GM12873 (cell line): ENCODE measurements around the gene ZRANB3.

Source experiments
- TF ChIP-seq, protein P1 (sequence below): IDR thresholded peaks from 2 replicates; pipeline ENCODE4 v1.5.1; 2012; ENCODE audit warnings: low read depth, mild to moderate bottlenecking, moderate library complexity, low read length, control low read depth; ENCODE audit not compliant: insufficient read depth; ENCODE audit errors: missing control alignments

Gene ZRANB3

DNA sequence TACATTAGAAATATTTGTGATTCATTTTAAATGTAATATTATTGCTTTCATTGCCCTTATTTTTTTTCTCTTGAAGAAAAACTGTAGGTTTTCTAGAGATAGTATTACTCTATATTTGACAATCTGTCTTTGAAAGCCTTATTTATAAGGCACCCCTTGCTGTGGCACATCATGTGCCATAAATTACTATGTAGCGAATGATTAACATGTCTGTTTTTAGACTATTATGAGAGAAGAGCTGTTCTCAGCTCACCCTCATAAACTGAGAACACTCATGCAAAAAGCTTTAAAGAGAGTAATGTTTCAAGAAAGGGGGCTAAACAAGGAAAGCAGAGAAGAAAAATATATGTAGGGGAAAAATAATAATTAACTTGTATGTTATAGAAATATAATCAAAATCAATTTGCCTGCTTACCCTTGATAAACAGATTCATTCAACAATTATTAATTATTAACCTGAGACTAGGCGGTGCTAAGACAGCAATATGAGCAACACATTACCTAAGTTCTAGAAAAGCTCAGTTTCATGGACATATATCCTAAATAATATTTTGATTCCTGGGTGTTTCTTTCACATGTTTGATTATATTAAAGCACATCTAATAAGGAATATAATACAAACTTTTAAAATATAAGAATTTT is 409.9 kb downstream of the ZRANB3 start:
- TF ChIP-seq, protein P1, sequence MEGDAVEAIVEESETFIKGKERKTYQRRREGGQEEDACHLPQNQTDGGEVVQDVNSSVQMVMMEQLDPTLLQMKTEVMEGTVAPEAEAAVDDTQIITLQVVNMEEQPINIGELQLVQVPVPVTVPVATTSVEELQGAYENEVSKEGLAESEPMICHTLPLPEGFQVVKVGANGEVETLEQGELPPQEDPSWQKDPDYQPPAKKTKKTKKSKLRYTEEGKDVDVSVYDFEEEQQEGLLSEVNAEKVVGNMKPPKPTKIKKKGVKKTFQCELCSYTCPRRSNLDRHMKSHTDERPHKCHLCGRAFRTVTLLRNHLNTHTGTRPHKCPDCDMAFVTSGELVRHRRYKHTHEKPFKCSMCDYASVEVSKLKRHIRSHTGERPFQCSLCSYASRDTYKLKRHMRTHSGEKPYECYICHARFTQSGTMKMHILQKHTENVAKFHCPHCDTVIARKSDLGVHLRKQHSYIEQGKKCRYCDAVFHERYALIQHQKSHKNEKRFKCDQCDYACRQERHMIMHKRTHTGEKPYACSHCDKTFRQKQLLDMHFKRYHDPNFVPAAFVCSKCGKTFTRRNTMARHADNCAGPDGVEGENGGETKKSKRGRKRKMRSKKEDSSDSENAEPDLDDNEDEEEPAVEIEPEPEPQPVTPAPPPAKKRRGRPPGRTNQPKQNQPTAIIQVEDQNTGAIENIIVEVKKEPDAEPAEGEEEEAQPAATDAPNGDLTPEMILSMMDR: no peak

DNA sequence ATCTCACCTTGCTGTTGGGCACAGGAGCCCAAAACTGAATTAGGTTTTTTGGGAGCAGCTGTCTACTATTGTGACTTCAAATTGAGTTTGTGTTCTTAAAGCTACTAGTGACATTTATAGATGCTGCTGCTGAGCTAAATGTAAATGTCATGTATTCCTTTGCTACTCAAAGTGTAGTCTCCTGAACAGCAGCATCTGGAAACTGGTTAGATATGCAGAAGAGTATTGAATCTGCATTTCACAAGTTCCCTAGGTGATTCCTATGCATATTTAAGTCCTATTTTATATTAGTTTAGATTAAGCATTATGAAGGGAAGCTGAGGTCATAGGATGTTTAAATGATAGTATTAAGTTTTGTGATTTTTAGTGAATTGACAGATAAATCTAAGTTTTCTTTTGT is 411.4 kb downstream of the ZRANB3 start:
- TF ChIP-seq, protein P1: no peak

GRCh38 chr2:135113322-135113721 is 417.7 kb downstream of the ZRANB3 start:
- TF ChIP-seq, protein P1: no peak

GRCh38 chr2:135103843-135104242 is 427.2 kb downstream of the ZRANB3 start:
- TF ChIP-seq, protein P1: no peak

GRCh38 chr2:135099802-135100483 is 431.1 kb downstream of the ZRANB3 start:
- TF ChIP-seq, protein P1: no peak

DNA sequence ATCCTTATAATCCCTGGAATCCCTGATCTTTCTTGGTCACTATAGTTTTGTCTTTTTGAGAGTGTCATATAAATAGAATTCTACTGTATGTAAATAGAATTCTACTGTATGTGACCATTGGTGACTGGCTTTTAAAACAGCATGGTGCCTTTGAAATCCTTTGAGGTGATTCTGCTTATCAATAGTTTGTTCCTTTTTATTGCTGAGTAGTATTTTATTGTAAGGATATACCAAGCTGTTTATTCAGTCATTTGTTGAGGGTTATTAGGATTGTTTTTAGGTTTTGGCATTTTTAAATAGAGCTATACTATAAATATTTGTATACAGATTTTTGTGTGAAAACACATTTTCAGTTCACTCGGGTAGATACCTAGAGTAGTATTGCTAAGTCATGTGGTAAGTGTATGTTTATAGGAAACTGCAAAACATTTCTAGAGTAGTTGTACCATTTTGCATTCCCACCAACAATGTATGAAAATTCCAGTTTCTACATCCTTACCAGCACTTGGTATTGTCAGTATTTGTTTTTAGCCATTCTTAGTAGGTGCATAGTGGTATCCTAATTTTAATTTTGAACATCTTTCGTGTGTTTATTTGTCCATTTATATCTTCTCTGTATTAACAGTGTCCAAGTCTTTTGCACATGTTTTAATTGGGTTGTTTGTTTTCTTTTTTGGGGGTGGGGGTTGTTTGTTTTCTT is 433.3 kb downstream of the ZRANB3 start:
- TF ChIP-seq, protein P1: no peak
